Activated gamma-delta T cell (primary cell): ENCODE measurements around the gene CXXC5.
"Not testable (repeated sequence)": the region's sequence is repeated elsewhere in the genome, so short reads cannot be mapped to it uniquely, and the experiment has no call there.

Experiments used
- DNase-seq: peaks from one replicate; lab custom pipeline; 2025; lab: John Stamatoyannopoulos, UW

CXXC5 gene

DNA sequence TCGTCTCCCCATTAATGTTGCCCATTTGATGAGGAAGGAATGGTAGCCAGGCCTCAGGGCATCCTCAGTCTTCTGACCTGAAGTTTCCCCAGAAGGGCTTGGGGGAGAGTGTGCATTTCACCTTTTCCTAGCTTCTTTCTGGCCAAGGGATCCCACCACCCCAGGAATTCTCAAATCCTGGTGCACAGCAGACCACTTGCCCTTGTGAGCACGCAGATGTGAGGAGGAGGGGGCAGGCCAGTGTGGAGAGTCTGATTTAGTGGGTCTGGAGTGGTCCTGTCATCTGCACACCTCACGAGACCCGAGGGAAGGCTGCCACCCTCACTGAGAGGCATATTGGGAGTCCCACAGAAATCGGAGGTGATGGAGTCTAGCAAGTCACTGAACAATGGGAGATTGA, 64.3 kb downstream of the CXXC5 start:
- DNase-seq: no peak

GRCh38 chr5:139713898-139714297, 65.7 kb downstream of the CXXC5 start:
- not testable (repeated sequence) for DNase-seq

GRCh38 chr5:139717221-139717620, 69.1 kb downstream of the CXXC5 start:
- no peak for DNase-seq

GRCh38 chr5:139718403-139718802, 70.3 kb downstream of the CXXC5 start:
- not testable (repeated sequence) for DNase-seq

- DNase-seq: not testable (repeated sequence)
These were observed 71.8 kb downstream of the CXXC5 start for GRCh38 chr5:139719970-139720369.

DNA sequence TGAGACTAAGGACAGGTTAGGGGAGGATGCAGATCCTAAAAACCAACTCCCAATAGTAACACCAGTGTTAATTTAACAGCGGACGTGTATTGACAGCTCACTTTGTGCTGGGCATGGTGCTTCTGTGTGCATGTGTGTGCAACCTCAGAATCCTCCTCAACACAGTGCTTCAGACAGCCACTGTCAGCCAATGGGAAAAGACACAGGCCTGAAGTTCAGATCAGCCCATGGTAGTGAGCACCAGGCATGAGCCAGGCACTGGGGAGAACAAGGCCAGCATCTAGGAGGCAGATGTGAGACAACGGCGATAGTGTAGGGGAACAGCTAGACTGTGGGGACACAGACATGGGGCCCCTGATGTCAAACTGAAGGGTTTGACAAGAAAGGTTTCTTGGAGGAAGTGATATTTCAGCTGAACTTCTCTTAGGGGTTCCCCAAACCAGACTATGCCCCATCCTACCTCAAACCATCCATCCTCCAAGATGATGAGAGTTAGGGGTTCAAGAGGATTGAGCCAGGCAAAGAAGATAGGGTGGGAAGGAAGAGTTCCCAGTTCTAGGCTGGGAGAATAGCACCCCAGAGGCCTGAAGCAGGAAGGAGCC, 75.9 kb downstream of the CXXC5 start:
- DNase-seq: no peak

DNA sequence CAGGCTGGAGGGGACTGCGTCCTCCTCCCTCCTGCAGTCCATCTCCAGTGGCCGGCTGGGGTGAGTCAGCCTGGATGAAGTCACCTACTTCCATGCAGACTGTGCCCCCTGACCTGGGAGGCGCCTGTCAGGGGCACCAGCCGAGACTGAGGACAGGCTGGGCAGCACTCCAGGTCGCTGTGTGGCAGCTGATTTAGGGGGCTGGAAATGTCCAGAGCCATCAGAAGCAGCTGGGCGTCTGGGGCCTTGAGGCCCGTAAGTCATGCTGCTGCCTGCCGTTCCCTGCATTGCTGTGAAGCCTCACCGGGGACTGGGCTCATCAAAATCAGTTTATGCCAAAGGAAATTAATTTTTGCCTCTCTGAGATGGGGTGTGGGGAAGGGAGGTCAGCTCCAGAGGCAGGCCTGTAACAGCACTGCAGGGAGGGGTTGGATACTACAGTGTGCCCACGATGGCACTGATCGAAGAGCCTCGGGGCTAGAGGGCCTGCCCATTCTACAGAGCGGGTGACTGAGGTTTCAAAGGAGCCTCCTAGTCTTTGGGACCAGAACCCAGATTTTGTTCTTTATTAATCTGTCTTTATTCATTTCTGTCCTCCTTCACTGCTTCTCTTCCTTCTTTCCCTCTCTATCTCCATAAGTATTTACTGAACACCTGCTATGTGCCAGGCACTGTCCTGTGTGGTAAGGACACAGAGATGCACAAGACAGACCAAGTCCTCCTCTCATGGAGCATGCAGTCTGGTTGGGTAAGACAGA, 77.1 kb downstream of the CXXC5 start:
- DNase-seq: no peak

DNA sequence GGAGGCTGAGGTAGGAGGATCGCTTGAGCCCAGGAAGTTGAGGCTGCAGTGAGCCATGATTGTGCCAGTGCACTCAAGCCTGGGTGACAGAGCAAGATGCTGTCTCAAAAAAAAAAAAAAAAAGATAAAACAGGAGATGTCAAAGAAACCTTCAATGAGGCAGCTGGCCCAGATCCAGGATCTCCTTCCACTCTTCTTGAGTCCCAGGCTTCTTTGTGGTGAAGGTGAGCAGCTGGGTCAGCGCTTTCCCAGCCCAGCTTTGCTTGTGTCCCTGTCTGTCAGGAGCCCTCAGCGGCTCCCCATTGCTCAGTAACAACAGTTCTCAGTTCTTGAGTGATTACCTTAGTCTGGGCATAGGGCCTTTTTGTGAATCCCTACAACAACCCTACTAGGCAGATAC, 78.1 kb downstream of the CXXC5 start:
- no peak for DNase-seq

- DNase-seq: not testable (repeated sequence)
These were observed 79.5 kb downstream of the CXXC5 start for GRCh38 chr5:139727615-139728014.

- DNase-seq: no peak
These were observed 83.1 kb downstream of the CXXC5 start for GRCh38 chr5:139731281-139731680.

DNA sequence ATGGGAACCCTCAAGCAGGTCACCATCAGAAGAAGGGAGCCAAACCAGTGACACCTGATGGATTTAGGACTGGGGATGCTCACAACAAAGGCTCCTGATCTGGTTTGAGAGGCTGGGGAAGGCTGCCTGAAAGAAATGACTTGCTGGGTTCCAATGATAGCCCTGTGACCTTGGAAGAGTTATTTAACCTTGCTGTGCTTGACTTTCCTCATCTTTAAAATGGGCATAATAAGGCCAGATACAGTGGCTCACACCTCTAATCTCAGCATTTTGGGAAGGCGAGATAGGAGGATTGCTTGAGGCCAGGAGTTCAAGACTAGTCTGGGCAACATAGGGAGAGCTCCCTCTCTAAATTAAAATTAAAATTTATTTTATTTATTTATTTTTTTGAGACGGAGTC, 83.9 kb downstream of the CXXC5 start:
- no peak for DNase-seq

- DNase-seq: no peak
These were observed 85.0 kb downstream of the CXXC5 start for GRCh38 chr5:139733010-139733688.
